Coronary artery (tissue), 2 donors: ENCODE data around the gene LRRC3C.
"Not testable (repeated sequence)": the region's sequence is repeated elsewhere in the genome, so short reads cannot be mapped to it uniquely, and the experiment has no call there.

ENCODE experiments used
- DNase-seq: peaks from one replicate; pipeline ENCODE4 v3.0.0-alpha.2; 2017; ENCODE audit warnings: low spot score
- H3K27ac ChIP-seq, 2 donors: fragments of 200-600 bp; sonication (generic); one replicate each; pipeline ENCODE4 v1.5.1; 2016 to 2019
- H3K4me3 ChIP-seq: fragments of 200-600 bp; sonication (generic); 2 replicates; pipeline ENCODE4 v1.5.1; 2016; ENCODE audit warnings: mild to moderate bottlenecking, moderate library complexity
- CTCF ChIP-seq: fragments of 200-600 bp; sonication (generic); IDR thresholded peaks from one replicate; pipeline ENCODE4 v1.5.1; 2019; ENCODE audit warnings: antibody characterized with exemption

The LRRC3C gene

GRCh38 chr17:39939588-39940419 lies 12.3 kb downstream of the LRRC3C start:
- no peak for TF ChIP-seq CTCF
- no peak overlapping the region for H3K27ac ChIP-seq
- DNase-seq: no peak
- no peak overlapping the region for H3K4me3 ChIP-seq

- no peak for TF ChIP-seq CTCF
- Histone ChIP-seq H3K27ac (no peak overlapping the region), H3K4me3 (no peak overlapping the region)
- no peak for DNase-seq
Observed at GRCh38 chr17:39943702-39944392, 16.3 kb downstream of the LRRC3C start.

- TF ChIP-seq CTCF: no peak
- Histone ChIP-seq H3K4me3 (no peak overlapping the region), H3K27ac (no peak overlapping the region)
- no peak for DNase-seq
Observed at GRCh38 chr17:39944393-39944711, 16.8 kb downstream of the LRRC3C start.

DNA sequence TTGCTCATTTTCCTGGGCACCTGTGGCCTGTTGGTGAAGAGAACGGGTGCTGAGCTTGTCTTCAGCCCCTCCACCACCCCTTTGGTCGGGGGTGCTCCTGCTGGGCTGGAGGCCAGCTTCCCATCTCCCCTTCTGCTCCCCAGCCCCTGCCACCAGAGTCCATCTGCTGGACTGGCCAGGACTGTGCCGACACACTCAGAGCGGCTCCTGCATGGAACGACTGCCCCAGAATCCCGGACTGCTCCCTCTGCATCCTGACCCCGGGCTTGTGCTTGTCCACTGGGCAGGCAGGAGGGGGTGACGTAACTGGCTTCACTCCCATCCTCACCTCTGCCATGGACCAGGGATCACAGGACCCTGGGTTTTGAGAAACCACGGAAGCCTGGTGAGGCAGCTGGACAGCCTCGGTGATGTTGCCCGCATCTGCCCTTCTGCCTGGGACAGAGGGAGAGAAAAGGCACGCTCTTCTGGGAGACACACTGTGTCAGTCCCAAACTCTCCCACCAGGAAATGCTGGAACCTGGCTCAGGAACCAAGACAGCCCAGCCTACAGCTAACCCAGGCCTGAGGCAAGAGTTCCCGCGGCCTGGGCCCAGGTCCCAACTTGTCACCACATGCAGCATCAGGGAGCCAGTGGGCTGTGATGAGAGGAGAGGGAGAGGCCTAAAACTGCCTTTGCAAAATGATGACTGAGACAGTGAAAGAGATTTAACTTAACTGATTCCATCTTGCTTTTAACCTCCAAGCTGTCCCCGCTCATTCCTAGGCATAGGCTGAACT lies 19.2 kb downstream of the LRRC3C start:
- no peak for DNase-seq
- H3K4me3 ChIP-seq: no peak overlapping the region
- no peak for TF ChIP-seq CTCF
- H3K27ac ChIP-seq: no peak overlapping the region

DNA sequence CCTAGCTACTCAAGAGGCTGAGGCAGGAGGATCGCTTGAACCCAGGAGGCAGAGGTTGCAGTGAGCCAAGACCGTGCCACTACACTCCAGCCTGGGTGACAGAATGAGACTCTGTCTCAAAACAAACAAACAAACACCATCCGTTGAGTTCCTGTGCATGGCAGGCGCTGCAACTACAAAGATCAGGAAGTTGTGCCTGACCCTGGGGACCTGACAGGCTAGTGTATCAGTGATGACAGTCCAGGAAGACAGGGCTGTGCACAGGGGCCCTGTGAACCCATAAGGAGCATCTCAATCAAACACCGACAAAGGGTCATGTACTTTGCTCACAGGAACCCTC lies 20.9 kb downstream of the LRRC3C start:
- H3K4me3 ChIP-seq, H3K27ac ChIP-seq, DNase-seq: not testable (repeated sequence)

- Histone ChIP-seq H3K27ac (no peak overlapping the region), H3K4me3 (no peak overlapping the region)
- no peak for TF ChIP-seq CTCF
- DNase-seq: no peak
Observed at GRCh38 chr17:39949028-39949427, 21.5 kb downstream of the LRRC3C start.

GRCh38 chr17:39950871-39951348 lies 23.4 kb downstream of the LRRC3C start:
- DNase-seq: no peak
- H3K4me3 ChIP-seq: no peak overlapping the region
- H3K27ac ChIP-seq: no peak overlapping the region
- no peak for TF ChIP-seq CTCF
